ENCODE data around the gene ELL2. TPM values are rescaled to one million over a fixed set of nuclear protein-coding genes. Genes with fewer than 3 reads are reported as not detected.

Gene ELL2
- total and polyA plus RNA-seq, 2 of the 13 experiments (the other 11 are each of a cell fraction or from before 2014, with no cell fraction given) = 78.9 to 97.1 TPM

- TF ChIP-seq ZNF687 (CRISPR knock-in tag; IDR thresholded peaks at IDR 0.05) (no peak), E2F5 (CRISPR knock-in tag; conservative IDR thresholded peaks at IDR 0.05) (no peak), RNF219 (CRISPR knock-in tag; IDR thresholded peaks at IDR 0.05) (no peak), ZNF543 (CRISPR knock-in tag; IDR thresholded peaks at IDR 0.05) (no peak), NKX3-1 (CRISPR knock-in tag; IDR thresholded peaks at IDR 0.05) (no peak), CREB1 (IDR thresholded peaks at IDR 0.05) (no peak), CREB1 (CRISPR knock-in tag; IDR thresholded peaks at IDR 0.05) (peak; percentile 48; the same call in 1 of the 2 replicates), PATZ1 (CRISPR knock-in tag; IDR thresholded peaks at IDR 0.05) (no peak), ZNF276 (CRISPR knock-in tag; IDR thresholded peaks at IDR 0.05; ENCODE audit: low read depth) (no peak), ERF (CRISPR knock-in tag; IDR thresholded peaks at IDR 0.05) (0 out of 2 replicates have a peak, but pooled peaks have one; percentile 11), KLF16 (CRISPR knock-in tag; IDR thresholded peaks at IDR 0.05) (no peak), ZSCAN21 (CRISPR knock-in tag; IDR thresholded peaks at IDR 0.05; ENCODE audit: borderline replicate concordance) (no peak), ZBTB26 (CRISPR knock-in tag; IDR thresholded peaks at IDR 0.05; ENCODE audit: borderline replicate concordance) (no peak), ZNF20 (CRISPR knock-in tag; IDR thresholded peaks at IDR 0.05) (no peak), NFKBIZ (CRISPR knock-in tag; IDR thresholded peaks at IDR 0.05) (0 out of 2 replicates have a peak, but pooled peaks have one; percentile 35), GATA4 (IDR thresholded peaks at IDR 0.05; ENCODE audit: borderline replicate concordance, low read depth) (peak; percentile 33; the same call in 1 of the 2 replicates)
Observed at GRCh38 chr5:95996904-95997723, 35.5 kb upstream of the ELL2 start (continued).

Measured in HepG2 (cell line).